GM23338 (cell line): ENCODE data around the gene NLGN1. TPM values are rescaled to one million over a fixed set of nuclear protein-coding genes. Genes with fewer than 3 reads are reported as not detected.

ENCODE experiments used
- ATAC-seq: fragments of 200-7000 bp; cut with Tn5 transposase; 3 replicates; pipeline ENCODE4 v1.9.1; 2020
- DNase-seq: peaks from one replicate; pipeline ENCODE4 v3.0.0-alpha.2; 2015; ENCODE audit warnings: low spot score
- H2AFZ ChIP-seq: fragments of 200-600 bp; sonication (generic); 2 replicates; pipeline ENCODE4 v1.8.0; 2016; ENCODE audit warnings: antibody characterized with exemption, mild to moderate bottlenecking, moderate library complexity
- H3F3A ChIP-seq: fragments of 200-600 bp; sonication (generic); replicated peaks from 2 replicates; pipeline ENCODE4 v1.8.0; 2017; ENCODE audit warnings: antibody characterized with exemption, mixed run types, low read depth
- H3K27ac ChIP-seq: fragments of 200-600 bp; sonication (generic); 2 replicates; pipeline ENCODE4 v1.6.1; 2016; ENCODE audit warnings: low read depth
- H3K27me3 ChIP-seq: fragments of 200-600 bp; sonication (generic); 2 replicates; pipeline ENCODE4 v1.8.0; 2016; ENCODE audit warnings: mild to moderate bottlenecking, mixed run types, moderate library complexity; ENCODE audit not compliant: insufficient read depth
- H3K36me3 ChIP-seq: fragments of 200-600 bp; sonication (generic); 2 replicates; pipeline ENCODE4 v1.8.0; 2016; ENCODE audit warnings: mild to moderate bottlenecking; ENCODE audit not compliant: insufficient read depth
- H3K4me1 ChIP-seq: fragments of 200-600 bp; sonication (generic); 2 replicates; pipeline ENCODE4 v1.8.0; 2016; ENCODE audit warnings: mild to moderate bottlenecking, moderate library complexity; ENCODE audit not compliant: insufficient read depth
- H3K4me2 ChIP-seq: fragments of 200-600 bp; sonication (generic); 2 replicates; pipeline ENCODE4 v1.7.1; 2017; ENCODE audit warnings: mixed run types
- H3K4me3 ChIP-seq: fragments of 200-600 bp; sonication (generic); 2 replicates; pipeline ENCODE4 v1.6.1; 2016; ENCODE audit warnings: mixed run types
- H3K79me2 ChIP-seq: fragments of 200-600 bp; sonication (generic); replicated peaks from 2 replicates; pipeline ENCODE4 v1.8.0; 2017; ENCODE audit warnings: mild to moderate bottlenecking; ENCODE audit not compliant: insufficient read depth
- H3K9me2 ChIP-seq: fragments of 200-600 bp; sonication (generic); 2 replicates; pipeline ENCODE4 v1.8.0; 2017; ENCODE audit not compliant: insufficient read depth
- H4K20me1 ChIP-seq: fragments of 200-600 bp; sonication (generic); replicated peaks from 2 replicates; pipeline ENCODE4 v1.8.0; 2017; ENCODE audit warnings: mild to moderate bottlenecking; ENCODE audit not compliant: insufficient read depth
- H3K27ac Mint-ChIP-seq: 2 replicates; pipeline ENCODE4 v1.8.0; 2020; ENCODE audit warnings: inconsistent platforms, mild to moderate bottlenecking, moderate library complexity, mixed read lengths
- H3K27me3 Mint-ChIP-seq: 3 replicates; pipeline ENCODE4 v1.8.0; 2022; ENCODE audit warnings: low read depth, mild to moderate bottlenecking, moderate library complexity, mixed read lengths, inconsistent platforms; ENCODE audit not compliant: insufficient read depth, poor library complexity
- H3K36me3 Mint-ChIP-seq: 3 replicates; pipeline ENCODE4 v1.8.0; 2021; ENCODE audit warnings: low read depth, mild to moderate bottlenecking, inconsistent platforms, moderate library complexity, mixed read lengths
- H3K4me1 Mint-ChIP-seq: 3 replicates; pipeline ENCODE4 v1.8.0; 2020; ENCODE audit warnings: mild to moderate bottlenecking, inconsistent platforms, mixed read lengths
- H3K4me3 Mint-ChIP-seq: 3 replicates; pipeline ENCODE4 v1.8.0; 2021; ENCODE audit warnings: moderate library complexity, mild to moderate bottlenecking, inconsistent platforms, mixed read lengths
- H3K9me3 Mint-ChIP-seq: 3 replicates; pipeline ENCODE4 v1.8.0; 2020; ENCODE audit warnings: moderate library complexity, mild to moderate bottlenecking, inconsistent platforms, mixed read lengths
- CREB1 ChIP-seq: fragments of 250-450 bp; sonication (Bioruptor Pico); IDR thresholded peaks from 2 replicates; pipeline ENCODE4 v1.5.0; 2020; ENCODE audit warnings: low read depth, mild to moderate bottlenecking, moderate library complexity
- ETS1 ChIP-seq: IDR thresholded peaks from 2 replicates; pipeline ENCODE4 v1.6.1; 2016; ENCODE audit warnings: antibody characterized with exemption
- EZH2 ChIP-seq: fragments of 200-600 bp; sonication (generic); IDR thresholded peaks from one replicate; pipeline ENCODE4 v1.8.0; 2017; ENCODE audit warnings: antibody characterized with exemption, mild to moderate bottlenecking, low read depth; ENCODE audit not compliant: unreplicated experiment
- EZH2phosphoT487 ChIP-seq: fragments of 200-600 bp; sonication (generic); IDR thresholded peaks from one replicate; pipeline ENCODE4 v1.8.1; 2018; ENCODE audit warnings: antibody characterized with exemption; ENCODE audit not compliant: unreplicated experiment
- NANOG ChIP-seq: IDR thresholded peaks from 2 replicates; pipeline ENCODE4 v1.6.1; 2016; ENCODE audit warnings: antibody characterized with exemption, borderline replicate concordance
- POLR2AphosphoS5 ChIP-seq: IDR thresholded peaks from 2 replicates; pipeline ENCODE4 v1.6.1; 2016; ENCODE audit warnings: antibody characterized with exemption, low read depth
- STAT1 ChIP-seq: IDR thresholded peaks from one replicate; pipeline ENCODE4 v1.6.1; 2016; ENCODE audit warnings: antibody characterized with exemption; ENCODE audit not compliant: unreplicated experiment
- ZNF114 ChIP-seq: fragments of 250-450 bp; sonication (Bioruptor Pico); IDR thresholded peaks from 2 replicates; pipeline ENCODE4 v1.5.0; 2020; ENCODE audit warnings: mild to moderate bottlenecking, moderate library complexity
- ZNF331 ChIP-seq: fragments of 250-450 bp; sonication (Bioruptor Pico); IDR thresholded peaks from 2 replicates; pipeline ENCODE4 v1.5.0; 2020; ENCODE audit warnings: low read depth, mild to moderate bottlenecking, moderate library complexity
- polyA plus RNA-seq: library from polyadenylated mRNA; unstranded; fragments of >200 nt; fragmentation: Nextera tagmentation; extraction: Ambion mirVana; gene quantifications from 2 replicates; pipeline ENCODE4 v1.2.1, GENCODE V29; 2016
- total RNA-seq: library from RNA; depleted of rRNA; stranded (reverse); fragments of >200 nt; shearing (Covaris generic); gene quantifications from 2 replicates; pipeline ENCODE4 v1.2.3, GENCODE V29; 2014
- TF ChIP-seq, protein P1 (sequence below): IDR thresholded peaks from one replicate; pipeline ENCODE4 v1.6.1; 2018; ENCODE audit warnings: antibody characterized with exemption; ENCODE audit not compliant: unreplicated experiment
- TF ChIP-seq, protein P2 (sequence below), 2 experiments: fragments of 200-600 bp in 1 of 2; sonication (generic) in 1 of 2; conservative IDR thresholded peaks; 2 replicates each; pipeline versions ENCODE4 v1.5.1 to v1.6.1; 2016 to 2017; ENCODE audit warnings: antibody characterized with exemption in 2 of 2, low read depth in 2 of 2, mild to moderate bottlenecking in 2 of 2, moderate library complexity in 1 of 2

Gene NLGN1
- total and polyA plus RNA-seq, 2 experiments from 2014 or later = 6.5 to 18.6 TPM

DNA sequence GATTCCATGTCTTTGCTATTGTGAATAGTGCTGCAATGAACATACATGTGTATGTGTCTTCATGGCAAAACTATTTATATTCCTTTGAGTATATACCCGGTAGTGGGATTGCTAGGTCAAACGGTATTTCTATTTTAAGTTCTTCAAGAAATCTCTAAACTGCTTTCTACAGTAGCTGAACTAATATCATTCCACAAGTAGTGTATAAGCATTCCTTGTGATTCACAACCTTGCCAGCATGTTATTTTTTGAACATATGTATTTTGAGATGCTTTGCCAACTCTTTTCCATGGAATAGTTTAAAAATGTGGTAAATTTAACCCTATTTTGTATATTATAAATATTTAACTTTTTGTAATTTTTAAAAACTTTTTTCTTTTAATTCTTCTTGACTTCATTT, 868.9 kb downstream of the NLGN1 start (continued):
- TF ChIP-seq, protein P1, sequence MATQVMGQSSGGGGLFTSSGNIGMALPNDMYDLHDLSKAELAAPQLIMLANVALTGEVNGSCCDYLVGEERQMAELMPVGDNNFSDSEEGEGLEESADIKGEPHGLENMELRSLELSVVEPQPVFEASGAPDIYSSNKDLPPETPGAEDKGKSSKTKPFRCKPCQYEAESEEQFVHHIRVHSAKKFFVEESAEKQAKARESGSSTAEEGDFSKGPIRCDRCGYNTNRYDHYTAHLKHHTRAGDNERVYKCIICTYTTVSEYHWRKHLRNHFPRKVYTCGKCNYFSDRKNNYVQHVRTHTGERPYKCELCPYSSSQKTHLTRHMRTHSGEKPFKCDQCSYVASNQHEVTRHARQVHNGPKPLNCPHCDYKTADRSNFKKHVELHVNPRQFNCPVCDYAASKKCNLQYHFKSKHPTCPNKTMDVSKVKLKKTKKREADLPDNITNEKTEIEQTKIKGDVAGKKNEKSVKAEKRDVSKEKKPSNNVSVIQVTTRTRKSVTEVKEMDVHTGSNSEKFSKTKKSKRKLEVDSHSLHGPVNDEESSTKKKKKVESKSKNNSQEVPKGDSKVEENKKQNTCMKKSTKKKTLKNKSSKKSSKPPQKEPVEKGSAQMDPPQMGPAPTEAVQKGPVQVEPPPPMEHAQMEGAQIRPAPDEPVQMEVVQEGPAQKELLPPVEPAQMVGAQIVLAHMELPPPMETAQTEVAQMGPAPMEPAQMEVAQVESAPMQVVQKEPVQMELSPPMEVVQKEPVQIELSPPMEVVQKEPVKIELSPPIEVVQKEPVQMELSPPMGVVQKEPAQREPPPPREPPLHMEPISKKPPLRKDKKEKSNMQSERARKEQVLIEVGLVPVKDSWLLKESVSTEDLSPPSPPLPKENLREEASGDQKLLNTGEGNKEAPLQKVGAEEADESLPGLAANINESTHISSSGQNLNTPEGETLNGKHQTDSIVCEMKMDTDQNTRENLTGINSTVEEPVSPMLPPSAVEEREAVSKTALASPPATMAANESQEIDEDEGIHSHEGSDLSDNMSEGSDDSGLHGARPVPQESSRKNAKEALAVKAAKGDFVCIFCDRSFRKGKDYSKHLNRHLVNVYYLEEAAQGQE = no peak
- TF ChIP-seq STAT1 (no peak), CREB1 (no peak), ZNF114 (CRISPR knock-in tag) (no peak), ZNF331 (no peak), NANOG (no peak), EZH2phosphoT487 (no peak), EZH2 (no peak)
- TF ChIP-seq, protein P2, sequence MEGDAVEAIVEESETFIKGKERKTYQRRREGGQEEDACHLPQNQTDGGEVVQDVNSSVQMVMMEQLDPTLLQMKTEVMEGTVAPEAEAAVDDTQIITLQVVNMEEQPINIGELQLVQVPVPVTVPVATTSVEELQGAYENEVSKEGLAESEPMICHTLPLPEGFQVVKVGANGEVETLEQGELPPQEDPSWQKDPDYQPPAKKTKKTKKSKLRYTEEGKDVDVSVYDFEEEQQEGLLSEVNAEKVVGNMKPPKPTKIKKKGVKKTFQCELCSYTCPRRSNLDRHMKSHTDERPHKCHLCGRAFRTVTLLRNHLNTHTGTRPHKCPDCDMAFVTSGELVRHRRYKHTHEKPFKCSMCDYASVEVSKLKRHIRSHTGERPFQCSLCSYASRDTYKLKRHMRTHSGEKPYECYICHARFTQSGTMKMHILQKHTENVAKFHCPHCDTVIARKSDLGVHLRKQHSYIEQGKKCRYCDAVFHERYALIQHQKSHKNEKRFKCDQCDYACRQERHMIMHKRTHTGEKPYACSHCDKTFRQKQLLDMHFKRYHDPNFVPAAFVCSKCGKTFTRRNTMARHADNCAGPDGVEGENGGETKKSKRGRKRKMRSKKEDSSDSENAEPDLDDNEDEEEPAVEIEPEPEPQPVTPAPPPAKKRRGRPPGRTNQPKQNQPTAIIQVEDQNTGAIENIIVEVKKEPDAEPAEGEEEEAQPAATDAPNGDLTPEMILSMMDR (conservative IDR thresholded peaks at IDR 0.05; ENCODE audit: low read depth in 2 of 2) = no peak

DNA sequence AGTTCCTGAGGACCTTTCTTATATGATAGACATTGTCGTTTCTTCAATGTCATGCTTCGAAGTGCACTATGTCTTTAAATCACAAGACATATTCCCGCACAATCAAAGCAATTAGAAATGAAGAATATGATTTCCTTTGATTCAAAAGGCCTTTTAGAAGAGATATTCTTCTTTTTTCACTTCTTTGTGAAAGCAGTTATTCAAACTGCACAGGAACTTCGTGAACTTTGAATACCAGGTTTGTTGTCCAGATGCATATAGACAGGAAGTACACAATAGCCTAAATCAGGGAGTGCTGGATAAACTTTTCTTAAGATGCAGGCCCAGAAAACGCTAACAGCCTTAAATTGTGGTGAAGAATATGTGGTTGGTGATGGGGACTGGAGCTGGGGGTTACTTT, 870.5 kb downstream of the NLGN1 start:
- Histone ChIP-seq H3K4me2 (no peak overlapping the region), H2AFZ (no peak overlapping the region), H3K4me1 (no peaks in the 10 kb centered on the region), H3K79me2 (no peaks in the 10 kb centered on the region), H3K27ac (no peak overlapping the region), H3K9me2 (peaks cover 3% of the 10 kb centered on the region; the same call in 1 of the 2 replicates), H3K27me3 (no peaks in the 10 kb centered on the region), H3F3A (no peaks in the 10 kb centered on the region), H4K20me1 (no peaks in the 10 kb centered on the region), H3K4me3 (no peak overlapping the region), H3K36me3 (no peaks in the 10 kb centered on the region)
- Mint-ChIP-seq H3K4me3 (no peak overlapping the region), H3K4me1 (no peaks in the 10 kb centered on the region), H3K27me3 (no peaks in the 10 kb centered on the region), H3K9me3 (no peaks in the 10 kb centered on the region; the same call in 2 of the 3 replicates), H3K36me3 (no peaks in the 10 kb centered on the region), H3K27ac (no peak overlapping the region; the same call in 1 of the 2 replicates)
- DNase-seq (no peak), ATAC-seq (no peak)
- no peak for TF ChIP-seq STAT1
- TF ChIP-seq POLR2AphosphoS5 = no peak
- TF ChIP-seq ZNF331 = no peak
- TF ChIP-seq NANOG = no peak
- TF ChIP-seq CREB1 = no peak
- no peak for TF ChIP-seq ETS1
- TF ChIP-seq, protein P2 (conservative IDR thresholded peaks at IDR 0.05; ENCODE audit: low read depth in 2 of 2) = no peak
- no peak for TF ChIP-seq ZNF114 (CRISPR knock-in tag)
